Inflammatory macrophage (primary cell): ENCODE measurements around the gene PCDHB14.
"Not testable (repeated sequence)": the region's sequence is repeated elsewhere in the genome, so short reads cannot be mapped to it uniquely, and the experiment has no call there.

ENCODE experiments used
- DNase-seq, 2 donors: peaks; one replicate each; pipeline ENCODE4 v3.0.0-alpha.2; 2020 to 2022

Gene PCDHB14

GRCh38 chr5:141210849-141211248, 12.3 kb upstream of the PCDHB14 start:
- DNase-seq: not testable (repeated sequence)

- DNase-seq: not testable (repeated sequence)
Observed at GRCh38 chr5:141213656-141214339, 9.3 kb upstream of the PCDHB14 start, which contains the start of gene PCDHB13. TSS of gene PCDHB13 (plus strand) at chr5:141213919. CDS start at chr5:141214124, 205 bp downstream.

- DNase-seq: not testable (repeated sequence)
Observed at GRCh38 chr5:141214583-141214982, 8.6 kb upstream of the PCDHB14 start.

- DNase-seq: not testable (repeated sequence)
Observed at GRCh38 chr5:141215504-141215903, 7.6 kb upstream of the PCDHB14 start.

GRCh38 chr5:141216035-141216434, 7.1 kb upstream of the PCDHB14 start:
- not testable (repeated sequence) for DNase-seq

- not testable (repeated sequence) for DNase-seq
Observed at GRCh38 chr5:141224844-141225243, 1.7 kb downstream of the PCDHB14 start.

GRCh38 chr5:141225421-141225820, 2.3 kb downstream of the PCDHB14 start:
- DNase-seq: not testable (repeated sequence)

GRCh38 chr5:141234109-141234667, 11.0 kb downstream of the PCDHB14 start:
- DNase-seq: no peak

- not testable (repeated sequence) for DNase-seq
Observed at GRCh38 chr5:141235922-141236321, 12.8 kb downstream of the PCDHB14 start.

- no peak for DNase-seq
Observed at GRCh38 chr5:141236516-141237313, 13.6 kb downstream of the PCDHB14 start.

- DNase-seq: no peak
Observed at GRCh38 chr5:141241496-141241895, 18.4 kb downstream of the PCDHB14 start.

GRCh38 chr5:141245250-141245717, 22.1 kb downstream of the PCDHB14 start, which contains the start of gene PCDHB15:
TSS of gene PCDHB15 (plus strand) at chr5:141245395. CDS start at chr5:141245579, 184 bp downstream.
- DNase-seq: no peak

- not testable (repeated sequence) for DNase-seq
Observed at GRCh38 chr5:141246971-141247370, 23.8 kb downstream of the PCDHB14 start.

GRCh38 chr5:141247434-141247833, 24.3 kb downstream of the PCDHB14 start:
- DNase-seq: not testable (repeated sequence)

GRCh38 chr5:141250576-141250975, 27.4 kb downstream of the PCDHB14 start:
- DNase-seq: no peak

- DNase-seq: no peak
Observed at GRCh38 chr5:141258464-141258863, 35.3 kb downstream of the PCDHB14 start.

GRCh38 chr5:141258948-141259347, 35.8 kb downstream of the PCDHB14 start:
- no peak for DNase-seq

GRCh38 chr5:141260458-141261237, 37.5 kb downstream of the PCDHB14 start:
- DNase-seq: peak in 1 of 2 donors; percentile 2

GRCh38 chr5:141261238-141261546, 38.0 kb downstream of the PCDHB14 start:
- no peak for DNase-seq

- DNase-seq: no peak
Observed at GRCh38 chr5:141269195-141269594, 46.1 kb downstream of the PCDHB14 start.

GRCh38 chr5:141272906-141273305, 49.8 kb downstream of the PCDHB14 start:
- DNase-seq: no peak
